ENCODE results near the gene CHMP6. TPM values are rescaled to one million over a fixed set of nuclear protein-coding genes. Genes with fewer than 3 reads are reported as not detected.
A peak's percentile ranks its signal among the peaks of the same experiment; 100 is the strongest.

The CHMP6 gene
- total RNA-seq, 1 experiment from 2014 or later, result 19.7 TPM

GRCh38 chr17:81042606-81043005 is 51.0 kb downstream of the CHMP6 start:
- no peak for DNase-seq (ENCODE audit: low read depth)

- DNase-seq (ENCODE audit: low read depth), result no peak
Measured at GRCh38 chr17:81043319-81043724, 51.7 kb downstream of the CHMP6 start.

DNA sequence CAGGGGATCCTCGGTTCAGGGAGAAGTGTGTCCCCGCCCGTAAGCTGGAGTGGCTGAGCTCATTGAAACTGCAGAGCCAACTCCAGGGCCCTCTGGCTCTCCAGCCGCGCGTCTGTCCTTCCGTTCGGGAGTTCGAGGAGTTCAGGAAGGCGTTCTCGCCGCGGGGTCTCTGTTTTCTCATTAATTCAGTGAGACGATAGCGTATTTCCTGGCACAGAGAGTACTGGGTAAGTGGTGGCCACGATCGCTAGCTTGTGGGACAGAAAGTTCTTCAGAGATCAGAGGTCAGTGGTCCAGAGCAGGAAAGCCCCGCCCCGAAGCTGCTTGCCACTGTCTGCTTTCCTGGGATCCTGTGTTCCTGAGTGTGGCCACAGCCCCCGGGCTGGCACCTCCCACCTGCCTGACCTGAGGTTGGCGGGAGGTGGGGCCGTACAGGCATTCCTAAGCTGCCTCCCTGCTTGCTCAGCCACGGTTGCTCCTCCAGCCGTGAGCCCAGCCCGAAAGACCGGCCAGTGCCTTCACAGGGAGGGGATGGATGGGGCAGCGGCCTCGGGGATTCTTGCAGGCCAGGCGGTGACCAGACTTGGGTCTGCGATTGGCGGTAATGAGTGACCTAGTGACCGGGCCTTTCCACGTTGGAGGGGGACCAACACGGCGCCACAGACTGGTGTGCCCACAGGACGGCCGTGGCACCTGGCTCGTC is 52.2 kb downstream of the CHMP6 start:
- peak; percentile 85 for DNase-seq (ENCODE audit: low read depth)

- no peak for DNase-seq (ENCODE audit: low read depth)
Measured at GRCh38 chr17:81044428-81044763, 52.8 kb downstream of the CHMP6 start.

GRCh38 chr17:81044764-81045589 is 53.3 kb downstream of the CHMP6 start:
- DNase-seq (ENCODE audit: low read depth), result peak; percentile 81

DNA sequence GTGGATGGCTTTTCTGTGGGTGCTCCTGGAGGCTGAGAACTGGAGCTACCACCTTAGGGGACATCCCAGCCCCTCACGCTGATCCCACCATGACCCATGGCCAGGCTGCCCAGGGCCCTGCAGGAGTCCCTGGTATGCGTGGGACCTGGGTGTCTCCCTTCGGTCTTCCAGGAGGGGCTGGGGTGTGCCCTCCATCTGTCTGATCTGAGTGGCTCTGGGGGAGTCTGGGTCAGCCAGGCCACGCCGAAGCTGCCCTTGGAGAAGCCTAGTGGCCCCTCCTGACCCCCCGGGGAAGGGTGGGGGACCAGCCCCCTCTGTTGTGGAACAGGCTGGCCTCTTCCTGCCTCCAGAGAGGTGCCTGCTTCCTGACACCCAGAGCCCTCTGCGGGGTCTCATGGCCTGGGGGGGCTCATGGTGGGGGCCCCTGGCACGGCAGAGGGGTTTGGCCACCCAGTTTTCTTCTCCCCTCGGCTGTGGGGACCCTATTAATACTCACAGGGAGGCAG is 54.0 kb downstream of the CHMP6 start:
- no peak for DNase-seq (ENCODE audit: low read depth)

DNA sequence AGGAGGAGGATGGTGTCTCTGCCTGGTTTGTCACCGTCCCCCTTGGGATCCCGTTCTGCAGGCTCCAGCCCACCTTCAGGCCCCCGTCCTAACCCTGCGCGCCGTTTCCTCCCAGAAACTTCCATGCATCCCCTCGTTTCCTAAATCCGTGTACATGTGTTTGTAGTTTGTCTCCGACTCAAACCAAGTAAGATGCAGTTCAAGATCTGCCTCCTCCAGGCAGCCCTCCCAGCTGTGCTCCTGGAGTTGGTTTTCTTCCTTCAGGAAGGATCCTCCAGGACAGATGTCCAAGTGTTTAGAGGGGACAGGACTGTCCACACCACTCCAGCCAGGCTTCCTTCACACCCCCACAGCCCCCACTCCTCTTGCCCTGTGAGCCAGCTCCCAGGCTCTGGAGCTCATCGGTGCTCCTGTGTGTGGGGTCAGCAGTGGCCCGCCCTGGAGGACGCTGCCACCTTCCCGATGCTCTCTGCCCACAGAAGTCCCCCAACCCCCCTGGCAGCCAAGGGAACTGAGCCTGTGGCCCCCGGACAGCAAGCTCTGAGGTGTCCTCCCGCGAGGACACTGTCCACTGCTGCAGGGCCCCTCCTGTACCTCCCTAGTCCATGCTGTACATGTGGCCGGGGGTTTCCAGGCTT is 54.6 kb downstream of the CHMP6 start:
- DNase-seq (ENCODE audit: low read depth), result no peak

DNA sequence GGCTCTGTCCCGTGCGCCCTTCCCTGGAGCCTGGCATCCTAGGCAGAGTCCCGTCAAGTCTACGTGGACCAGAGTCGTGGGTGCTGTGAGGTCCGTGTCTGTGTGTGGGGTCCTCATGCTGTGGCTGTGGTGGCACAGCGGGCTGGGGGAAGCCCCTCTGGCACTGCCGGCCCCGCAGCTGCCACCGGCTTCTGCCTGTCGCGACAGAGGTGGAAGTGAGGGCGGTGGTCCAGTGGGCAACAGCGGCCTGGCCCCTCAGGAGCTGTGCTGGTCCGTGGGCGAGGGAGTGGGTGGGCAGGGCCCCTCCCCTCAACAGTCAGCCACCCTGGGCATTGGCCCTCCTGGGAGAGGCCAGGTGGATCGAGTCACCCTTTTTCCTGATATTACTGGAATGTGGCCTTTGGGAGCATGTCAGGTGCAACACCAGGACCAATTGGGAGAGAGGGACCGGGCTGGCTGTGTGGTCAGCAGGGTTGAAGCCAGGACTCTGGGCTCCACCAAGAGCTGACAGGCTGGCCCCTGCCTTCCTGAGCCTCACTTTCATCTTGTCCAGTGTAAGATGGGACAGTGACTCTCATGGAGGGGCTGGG is 55.2 kb downstream of the CHMP6 start:
- no peak for DNase-seq (ENCODE audit: low read depth)

- no peak for DNase-seq (ENCODE audit: low read depth)
Measured at GRCh38 chr17:81048827-81049371, 57.3 kb downstream of the CHMP6 start.

- DNase-seq (ENCODE audit: low read depth), result no peak
Measured at GRCh38 chr17:81049372-81049911, 57.8 kb downstream of the CHMP6 start.

Other genes starting within 250 kb of the CHMP6 start
- 11.1 and 21.8 TPM in 2 replicates for gene BAIAP2, start 43.3 kb downstream of the CHMP6 start, total RNA-seq (2014; rRNA removed; shearing (Covaris generic))
- not detected in 2 replicates for gene PVALEF, start 173.7 kb downstream of the CHMP6 start, total RNA-seq (2014; rRNA removed; shearing (Covaris generic))
- 0.10 TPM in 1 of 2 replicates, not detected in the other for gene AATK, start 174.4 kb downstream of the CHMP6 start, total RNA-seq (2014; rRNA removed; shearing (Covaris generic))
- gene CEP131, start 231.1 kb downstream of the CHMP6 start, total RNA-seq (2014; rRNA removed; shearing (Covaris generic)), result 7.8 and 18.2 TPM in 2 replicates
- gene TEPSIN, start 247.2 kb downstream of the CHMP6 start, total RNA-seq (2014; rRNA removed; shearing (Covaris generic)), result 11.1 and 12.9 TPM in 2 replicates
- gene NDUFAF8, start 247.5 kb downstream of the CHMP6 start, total RNA-seq (2014; rRNA removed; shearing (Covaris generic)), result 20.1 and 20.6 TPM in 2 replicates